Mesangial cell (primary cell): ENCODE results near the gene LRP2. TPM values are rescaled to one million over a fixed set of nuclear protein-coding genes. Genes with fewer than 3 reads are reported as not detected.

ENCODE experiments used
- total RNA-seq: library from RNA; depleted of rRNA; stranded (reverse); fragments of >200 nt; gene quantifications from 2 replicates; pipeline ENCODE4 v1.2.3, GENCODE V29; 2015

The LRP2 gene
- total RNA-seq, result under 0.01 and 6.1 TPM in 2 replicates

GRCh38 chr2:169362118-169362893 lies at the start of gene LRP2:
Gene LRP2, minus strand, starts transcription at chr2:169362534. Its CDS starts 135 bp downstream, at chr2:169362399.

Other genes with a start within 250 kb of the LRP2 start
- 3.6 and 4.4 TPM in 2 replicates for gene BBS5, start 117.0 kb upstream of the LRP2 start, total RNA-seq
- gene KLHL41, start 147.2 kb upstream of the LRP2 start, total RNA-seq, result under 0.01 TPM in 2 replicates
- 7.2 and 8.3 TPM in 2 replicates for gene FASTKD1, start 211.3 kb upstream of the LRP2 start, total RNA-seq
- 11.2 and 11.6 TPM in 2 replicates for gene PPIG, start 221.8 kb upstream of the LRP2 start, total RNA-seq